Daoy (cell line): ENCODE measurements around the gene OXT. TPM values are rescaled to one million over a fixed set of nuclear protein-coding genes. Genes with fewer than 3 reads are reported as not detected.

Experiments used
- DNase-seq: peaks from one replicate; pipeline ENCODE4 v3.0.0-alpha.2; 2015; ENCODE audit warnings: low read depth
- total RNA-seq: library from RNA; depleted of rRNA; stranded (reverse); fragments of >200 nt; shearing (Covaris generic); gene quantifications from 2 replicates; pipeline ENCODE4 v1.2.3, GENCODE V29; 2014

The OXT gene
- total RNA-seq, 1 experiment from 2014 or later: not detected

GRCh38 chr20:3084283-3084985 is 13.0 kb downstream of the OXT start, which contains the start of gene AVP:
AVP (minus strand) TSS chr20:3084724; CDS start chr20:3084674, 50 bp downstream.
- no peak for DNase-seq

GRCh38 chr20:3084986-3085360 is 13.6 kb downstream of the OXT start:
- no peak for DNase-seq

GRCh38 chr20:3085571-3086072 is 14.2 kb downstream of the OXT start:
- DNase-seq: no peak

GRCh38 chr20:3088031-3088430 is 16.6 kb downstream of the OXT start:
- no peak for DNase-seq

GRCh38 chr20:3090565-3090964 is 19.1 kb downstream of the OXT start:
- DNase-seq: no peak

- DNase-seq: no peak
These were observed 21.4 kb downstream of the OXT start for GRCh38 chr20:3092611-3093379.

GRCh38 chr20:3093861-3094361 is 22.5 kb downstream of the OXT start:
- DNase-seq: no peak

GRCh38 chr20:3094848-3095629 is 23.6 kb downstream of the OXT start:
- no peak for DNase-seq

GRCh38 chr20:3100480-3100879 is 29.1 kb downstream of the OXT start:
- no peak for DNase-seq

GRCh38 chr20:3101251-3101650 is 29.8 kb downstream of the OXT start:
- DNase-seq: no peak

- no peak for DNase-seq
These were observed 30.5 kb downstream of the OXT start for GRCh38 chr20:3101737-3102574.

- DNase-seq: no peak
These were observed 31.4 kb downstream of the OXT start for GRCh38 chr20:3102575-3103368.

GRCh38 chr20:3103369-3104032 is 32.1 kb downstream of the OXT start:
- DNase-seq: no peak

GRCh38 chr20:3105256-3106137 is 34.1 kb downstream of the OXT start:
- no peak for DNase-seq

GRCh38 chr20:3106185-3106584 is 34.8 kb downstream of the OXT start:
- no peak for DNase-seq

- no peak for DNase-seq
These were observed 35.4 kb downstream of the OXT start for GRCh38 chr20:3106658-3107463.

GRCh38 chr20:3107464-3108025 is 36.1 kb downstream of the OXT start:
- DNase-seq: no peak
